HCT116 (cell line): ENCODE results near the gene LTBR. TPM values are rescaled to one million over a fixed set of nuclear protein-coding genes. Genes with fewer than 3 reads are reported as not detected.

Experiments
- ATAC-seq: fragments of 200-7000 bp; cut with Tn5 transposase; 2 replicates; pipeline ENCODE4 v1.9.1; 2020; ENCODE audit warnings: mild to moderate bottlenecking, moderate library complexity
- BruUV-seq: library from RNA; stranded (reverse); fragments of 400-500 nt; replicated peaks from 2 replicates; lab custom pipeline; 2021; lab: Mats Ljungman, UMichigan
- CTCF ChIA-PET: fragments of 300-600 bp; sonication (Branson Sonifier 250); formaldehyde crosslinking; loops from one replicate; lab custom pipeline; 2021; ENCODE audit warnings: antibody characterized with exemption; lab: Charles Lee
- POLR2A ChIA-PET: fragments of 300-600, 350-600 bp; sonication (Branson Sonifier 250); formaldehyde crosslinking; loops from one replicate; lab custom pipeline; 2021; ENCODE audit warnings: antibody characterized with exemption; lab: Charles Lee
- RAD21 ChIA-PET, 2 experiments: fragments of 300-600 bp; sonication (Branson Sonifier 250); formaldehyde crosslinking; loops; one replicate each; lab custom pipeline; 2023; ENCODE audit warnings: low total read pairs in 2 of 2; ENCODE audit not compliant: uncharacterized antibody in 2 of 2, unreplicated experiment in 2 of 2, low non-redundant PET in 1 of 2; lab: Charles Lee
- DNase-seq: peaks from one replicate; pipeline ENCODE4 v3.0.0-alpha.2; 2010; ENCODE audit warnings: low read depth, low spot score
- H2AFZ ChIP-seq: fragments of 200-600 bp; shearing (Covaris generic), sonication (generic); 2 replicates; pipeline ENCODE4 v1.6.1; 2017; ENCODE audit warnings: low read depth, mixed run types, mixed read lengths, antibody characterized with exemption, low read length; ENCODE audit not compliant: poor library complexity, severe bottlenecking
- H3K27ac ChIP-seq: 2 replicates; pipeline ENCODE4 v1.5.1; 2012; ENCODE audit warnings: low read depth, low read length
- H3K27me3 ChIP-seq: fragments of 200-600 bp; sonication (generic); 2 replicates; pipeline ENCODE4 v1.6.1; 2016; ENCODE audit warnings: mixed run types, low read length, mixed read lengths; ENCODE audit not compliant: insufficient read depth
- H3K36me3 ChIP-seq, 2 experiments: fragments of 200-500 bp in 1 of 2; fragments of 200-600 bp in 1 of 2; sonication (Bioruptor generic) in 1 of 2; sonication (generic) in 1 of 2; 2 replicates each; pipeline versions ENCODE4 v1.5.1 to v1.6.1; 2014 to 2016; ENCODE audit warnings: low read length in 2 of 2, inconsistent platforms in 1 of 2, mixed read lengths in 1 of 2, mixed run types in 1 of 2; ENCODE audit not compliant: insufficient read depth in 2 of 2, control insufficient read depth in 1 of 2
- H3K4me1 ChIP-seq, 2 experiments: fragments of 200-600 bp in 1 of 2; sonication (generic) in 1 of 2; 2 replicates each; pipeline versions ENCODE4 v1.5.1 to v1.6.1; 2012 to 2017; ENCODE audit warnings: low read length in 2 of 2, inconsistent platforms in 1 of 2, mild to moderate bottlenecking in 1 of 2, mixed read lengths in 1 of 2, mixed run types in 1 of 2, moderate library complexity in 1 of 2; ENCODE audit not compliant: insufficient read depth in 2 of 2, control insufficient read depth in 1 of 2
- H3K4me2 ChIP-seq: fragments of 200-600 bp; sonication (generic); 2 replicates; pipeline ENCODE4 v1.6.1; 2017; ENCODE audit warnings: mixed run types, low read length, mixed read lengths
- H3K4me3 ChIP-seq, 2 experiments: fragments of 200-600 bp in 1 of 2; sonication (generic) in 1 of 2; replicated peaks in 1 of 2; 2 replicates each; pipeline ENCODE4 v1.5.1; 2011 to 2016; ENCODE audit warnings: low read length in 2 of 2, control low read depth in 1 of 2, low read depth in 1 of 2, mild to moderate bottlenecking in 1 of 2, mixed read lengths in 1 of 2, mixed run types in 1 of 2
- H3K79me2 ChIP-seq: fragments of 200-600 bp; sonication (generic); 2 replicates; pipeline ENCODE4 v1.6.1; 2017; ENCODE audit warnings: mild to moderate bottlenecking, mixed run types, low read length, moderate library complexity, mixed read lengths; ENCODE audit not compliant: insufficient read depth
- H3K9ac ChIP-seq: fragments of 200-600 bp; sonication (generic); 2 replicates; pipeline ENCODE4 v1.6.1; 2016; ENCODE audit warnings: low read length, mixed read lengths
- H3K9me2 ChIP-seq: fragments of 200-600 bp; sonication (generic), shearing (Covaris generic); 2 replicates; pipeline ENCODE4 v1.6.1; 2017; ENCODE audit warnings: mixed run types, mild to moderate bottlenecking, moderate library complexity; ENCODE audit not compliant: insufficient read depth
- H3K9me3 ChIP-seq, 2 experiments: fragments of 200-500 bp in 1 of 2; fragments of 200-600 bp in 1 of 2; sonication (Bioruptor generic) in 1 of 2; sonication (generic) in 1 of 2; 2 replicates each; pipeline ENCODE4 v1.6.1; 2014 to 2017; ENCODE audit warnings: low read length in 2 of 2, mixed read lengths in 2 of 2, inconsistent platforms in 1 of 2, low read depth in 1 of 2, mild to moderate bottlenecking in 1 of 2, mixed run types in 1 of 2, moderate library complexity in 1 of 2; ENCODE audit not compliant: control insufficient read depth in 1 of 2, insufficient read depth in 1 of 2
- H4K20me1 ChIP-seq: fragments of 200-600 bp; sonication (generic), shearing (Covaris generic); 2 replicates; pipeline ENCODE4 v1.6.1; 2017; ENCODE audit warnings: mixed run types, mild to moderate bottlenecking, moderate library complexity; ENCODE audit not compliant: insufficient read depth
- ELF1 ChIP-seq: IDR thresholded peaks from 2 replicates; pipeline ENCODE4 v1.6.1; 2012; ENCODE audit warnings: low read depth, borderline replicate concordance
- EZH2phosphoT487 ChIP-seq: fragments of 200-600 bp; IDR thresholded peaks from 2 replicates; pipeline ENCODE4 v1.6.1; 2018; ENCODE audit warnings: antibody characterized with exemption, borderline replicate concordance
- JUND ChIP-seq: IDR thresholded peaks from 2 replicates; pipeline ENCODE4 v1.6.1; 2012
- MAX ChIP-seq: IDR thresholded peaks from 2 replicates; pipeline ENCODE4 v1.6.1; 2012
- POLR2A ChIP-seq: IDR thresholded peaks from 2 replicates; pipeline ENCODE4 v1.7.0; 2011; ENCODE audit warnings: borderline replicate concordance; ENCODE audit not compliant: insufficient read depth, insufficient read length; ENCODE audit errors: extremely low read depth
- POLR2AphosphoS5 ChIP-seq: IDR thresholded peaks from 2 replicates; pipeline ENCODE4 v1.6.1; 2011; ENCODE audit warnings: mild to moderate bottlenecking, low read depth, low read length, moderate library complexity
- REST ChIP-seq: IDR thresholded peaks from 2 replicates; pipeline ENCODE4 v1.6.1; 2012; ENCODE audit warnings: low read depth
- TCF7L2 ChIP-seq: IDR thresholded peaks from 2 replicates; pipeline ENCODE4 v1.7.0; 2011; ENCODE audit warnings: borderline replicate concordance, inconsistent platforms; ENCODE audit not compliant: insufficient read depth, insufficient read length; ENCODE audit errors: extremely low read depth
- ZFX ChIP-seq: fragments of 450-650 bp; IDR thresholded peaks from 2 replicates; pipeline ENCODE4 v1.6.1; 2017
- intact Hi-C: fragments of 100-400 bp; cut with micrococcal nuclease; formaldehyde crosslinking; loops from 2 replicates; pipeline ENCODE4 v1.10.0; 2022
- total RNA-seq: library from RNA; stranded (reverse); gene quantifications from one replicate; pipeline ENCODE4 v1.2.1, GENCODE V29; 2021; ENCODE audit not compliant: unreplicated experiment
- TF ChIP-seq, protein P1 (sequence below): IDR thresholded peaks from 2 replicates; pipeline ENCODE4 v1.6.1; 2011; ENCODE audit warnings: mild to moderate bottlenecking, low read length, moderate library complexity; ENCODE audit not compliant: insufficient replicate concordance; ENCODE audit errors: extremely low read depth

LTBR gene
- total RNA-seq, 1 experiment from 2014 or later = 128 TPM

DNA sequence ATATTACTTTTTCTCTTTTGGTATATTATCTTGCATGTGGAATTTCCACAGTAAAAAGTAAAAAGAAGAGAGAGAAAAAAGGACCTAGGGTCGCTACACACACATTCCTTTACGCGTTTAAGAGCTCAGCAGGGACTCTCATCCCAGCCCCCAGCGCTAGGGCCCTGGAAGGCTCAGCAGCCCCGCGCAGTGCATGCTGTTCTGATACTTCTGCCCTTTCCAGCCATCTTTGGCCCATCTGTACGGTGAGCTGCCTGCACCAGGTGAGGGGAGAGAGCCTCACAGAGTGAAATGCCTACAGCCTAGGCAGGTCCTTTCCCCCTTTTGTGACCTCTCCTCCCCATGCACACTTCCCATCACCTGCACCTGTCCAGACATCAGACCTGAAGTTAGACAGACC lies 1.6 kb upstream of the LTBR start (continued):
- TF ChIP-seq EZH2phosphoT487 = no peak
- no peak for TF ChIP-seq MAX

DNA sequence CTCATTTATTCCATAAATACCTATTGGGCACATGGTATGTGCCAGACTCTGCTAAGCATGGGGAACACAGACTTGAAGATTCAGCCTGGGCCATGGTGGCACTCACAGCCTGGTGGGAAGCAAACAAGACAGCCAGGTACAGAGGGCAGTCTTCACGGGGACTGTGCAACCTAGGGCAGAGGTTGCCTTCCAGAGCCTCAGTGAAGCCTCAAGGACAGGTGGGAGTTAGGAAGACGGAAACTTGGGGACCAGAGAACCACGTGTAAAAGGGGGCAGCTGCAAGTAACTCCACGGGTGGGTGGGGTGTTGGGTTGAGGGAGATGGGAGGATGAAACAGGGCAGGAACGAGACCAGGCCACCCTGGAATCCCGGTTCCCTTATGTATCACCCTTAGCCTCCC lies 980 bp upstream of the LTBR start:
- peak overlapping the region; percentile 77 to 87 for H3K4me3 ChIP-seq
- peak overlapping the region; percentile 86 for H3K4me2 ChIP-seq
- H3K27me3 ChIP-seq = no peaks in the 10 kb centered on the region
- no peak overlapping the region for H2AFZ ChIP-seq
- no peaks in the 10 kb centered on the region for H4K20me1 ChIP-seq
- no TSS peak for BruUV-seq
- TF ChIP-seq ELF1 (no peak), ZFX (no peak), JUND (no peak), TCF7L2 (no peak), REST (no peak), POLR2AphosphoS5 (no peak), POLR2A (no peak)
- TF ChIP-seq, protein P1, sequence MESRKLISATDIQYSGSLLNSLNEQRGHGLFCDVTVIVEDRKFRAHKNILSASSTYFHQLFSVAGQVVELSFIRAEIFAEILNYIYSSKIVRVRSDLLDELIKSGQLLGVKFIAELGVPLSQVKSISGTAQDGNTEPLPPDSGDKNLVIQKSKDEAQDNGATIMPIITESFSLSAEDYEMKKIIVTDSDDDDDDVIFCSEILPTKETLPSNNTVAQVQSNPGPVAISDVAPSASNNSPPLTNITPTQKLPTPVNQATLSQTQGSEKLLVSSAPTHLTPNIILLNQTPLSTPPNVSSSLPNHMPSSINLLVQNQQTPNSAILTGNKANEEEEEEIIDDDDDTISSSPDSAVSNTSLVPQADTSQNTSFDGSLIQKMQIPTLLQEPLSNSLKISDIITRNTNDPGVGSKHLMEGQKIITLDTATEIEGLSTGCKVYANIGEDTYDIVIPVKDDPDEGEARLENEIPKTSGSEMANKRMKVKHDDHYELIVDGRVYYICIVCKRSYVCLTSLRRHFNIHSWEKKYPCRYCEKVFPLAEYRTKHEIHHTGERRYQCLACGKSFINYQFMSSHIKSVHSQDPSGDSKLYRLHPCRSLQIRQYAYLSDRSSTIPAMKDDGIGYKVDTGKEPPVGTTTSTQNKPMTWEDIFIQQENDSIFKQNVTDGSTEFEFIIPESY = no peak
- peaks cover 12 to 21% of the 10 kb centered on the region in 2 experiments; a peak in 3 of 4 replicates for H3K36me3 ChIP-seq
- ChIA-PET RAD21 (no interaction called here), POLR2A (interaction anchor here (1.1 to 3.2 kb wide), 2 partner anchors 11 to 46 kb away, joined by 3 to 13 read pairs; no protein-coding TSS in a partner anchor), CTCF (no interaction called here)
- intact Hi-C loops = no loop called here
- peaks cover 27 to 49% of the 10 kb centered on the region in 2 experiments for H3K4me1 ChIP-seq
- no peaks in the 10 kb centered on the region for H3K9me2 ChIP-seq
- no peaks in the 10 kb centered on the region for H3K9me3 ChIP-seq
- peaks cover 50% of the 10 kb centered on the region for H3K79me2 ChIP-seq
- peak overlapping the region; percentile 93 for H3K9ac ChIP-seq
- DNase-seq = no peak
- ATAC-seq = no peak
- H3K27ac ChIP-seq = peak overlapping the region; percentile 99
